Measurements from ENCODE around the gene PSMD3. TPM values are rescaled to one million over a fixed set of nuclear protein-coding genes. Genes with fewer than 3 reads are reported as not detected.

PSMD3 gene
- total and polyA plus RNA-seq, 10 donors: 35.6 to 70.6 (median 61.3) TPM

DNA sequence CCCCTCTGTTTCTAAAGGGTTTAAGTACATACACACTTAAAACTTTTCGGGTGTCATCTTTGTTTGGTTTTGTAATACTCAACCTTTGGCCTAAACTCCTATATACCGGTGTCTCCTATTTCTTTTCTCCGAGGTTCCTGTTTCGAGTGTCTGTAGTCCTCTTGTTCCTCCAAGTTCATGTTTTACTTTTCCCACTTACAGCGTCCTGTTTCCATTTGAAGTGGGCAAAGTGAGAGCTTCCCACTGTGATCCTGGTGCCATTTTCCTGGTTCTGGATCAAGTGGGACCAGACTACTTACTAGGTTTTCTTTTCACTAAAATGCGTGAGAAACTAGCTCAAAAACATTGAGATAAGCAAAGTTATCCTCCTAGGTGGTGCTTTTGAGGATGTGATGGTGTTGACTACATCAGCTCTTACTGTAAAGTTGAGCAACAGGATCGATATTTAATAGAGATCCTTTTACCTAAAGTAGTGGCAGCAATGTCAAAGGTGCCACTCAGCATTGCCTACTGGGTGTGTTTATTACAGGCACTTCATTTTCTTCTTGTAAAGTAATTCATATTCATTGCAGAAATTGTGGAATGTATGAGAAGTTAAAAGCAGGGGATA is 1.3 kb downstream of the PSMD3 start:
- intact Hi-C loops (cut with DNase I; ENCODE audit: low total_unique reads): no loop called here
- Histone ChIP-seq H3K4me3 (peak overlapping the region; percentile 67 to 95 (median 87)), H3K4me1 (peaks cover 17 to 57% (median 34%) of the 10 kb centered on the region in 6 donors), H3K36me3 (peaks cover 3 to 35% (median 29%) of the 10 kb centered on the region in 6 donors), H3K27me3 (replicated peaks in 1 of 7) (no peaks in the 10 kb centered on the region), H3K27ac (peak overlapping the region in 6 of 8 donors; percentile 17 to 98 (median 95)), H3K9me3 (no peaks in the 10 kb centered on the region)
- TF ChIP-seq, protein P1, sequence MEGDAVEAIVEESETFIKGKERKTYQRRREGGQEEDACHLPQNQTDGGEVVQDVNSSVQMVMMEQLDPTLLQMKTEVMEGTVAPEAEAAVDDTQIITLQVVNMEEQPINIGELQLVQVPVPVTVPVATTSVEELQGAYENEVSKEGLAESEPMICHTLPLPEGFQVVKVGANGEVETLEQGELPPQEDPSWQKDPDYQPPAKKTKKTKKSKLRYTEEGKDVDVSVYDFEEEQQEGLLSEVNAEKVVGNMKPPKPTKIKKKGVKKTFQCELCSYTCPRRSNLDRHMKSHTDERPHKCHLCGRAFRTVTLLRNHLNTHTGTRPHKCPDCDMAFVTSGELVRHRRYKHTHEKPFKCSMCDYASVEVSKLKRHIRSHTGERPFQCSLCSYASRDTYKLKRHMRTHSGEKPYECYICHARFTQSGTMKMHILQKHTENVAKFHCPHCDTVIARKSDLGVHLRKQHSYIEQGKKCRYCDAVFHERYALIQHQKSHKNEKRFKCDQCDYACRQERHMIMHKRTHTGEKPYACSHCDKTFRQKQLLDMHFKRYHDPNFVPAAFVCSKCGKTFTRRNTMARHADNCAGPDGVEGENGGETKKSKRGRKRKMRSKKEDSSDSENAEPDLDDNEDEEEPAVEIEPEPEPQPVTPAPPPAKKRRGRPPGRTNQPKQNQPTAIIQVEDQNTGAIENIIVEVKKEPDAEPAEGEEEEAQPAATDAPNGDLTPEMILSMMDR (IDR thresholded peaks at IDR 0.05 in 8 of 11, conservative IDR thresholded peaks at IDR 0.05 in 3 of 11): no peak
- TF ChIP-seq POLR2A (IDR thresholded peaks at IDR 0.05) (no peak), POLR2AphosphoS5 (IDR thresholded peaks at IDR 0.05) (no peak)
- WGBS, 5 donors: 11 to 21% (median 13%) methylated on average over 7 of the region's 7 CpGs
- DNase-seq: no peak

DNA sequence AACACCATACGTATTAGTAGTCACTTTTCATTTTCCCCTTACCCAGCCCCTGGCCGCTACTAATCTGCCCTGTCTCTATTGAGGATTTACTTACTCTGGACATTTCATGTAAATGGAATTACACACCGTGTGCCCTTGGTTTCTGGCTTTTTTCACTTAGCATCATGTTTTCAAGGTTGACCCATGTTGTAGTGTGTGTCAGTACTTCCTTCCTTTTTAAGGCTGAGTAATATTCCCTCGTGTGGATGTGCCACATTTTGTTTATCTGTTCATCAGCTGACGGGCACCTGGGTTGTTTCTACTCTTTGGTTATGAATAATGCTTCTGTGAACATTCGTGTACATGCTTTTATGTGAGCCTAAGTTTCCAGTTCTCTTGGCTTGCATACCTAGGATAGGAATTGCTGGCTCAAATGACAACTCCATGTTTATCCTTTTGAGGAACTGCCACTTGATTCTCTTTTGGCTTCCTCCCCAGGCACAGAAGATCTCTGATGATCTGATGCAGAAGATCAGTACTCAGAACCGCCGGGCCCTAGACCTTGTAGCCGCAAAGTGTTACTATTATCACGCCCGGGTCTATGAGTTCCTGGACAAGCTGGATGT is 7.7 kb downstream of the PSMD3 start:
- Histone ChIP-seq H3K9me3 (no peaks in the 10 kb centered on the region), H3K4me1 (peaks cover 0 to 34% (median 3%) of the 10 kb centered on the region in 6 donors), H3K36me3 (peaks cover 13 to 99% (median 92%) of the 10 kb centered on the region in 6 donors), H3K4me3 (no peak overlapping the region), H3K27ac (peak overlapping the region in 1 of 8 donors; percentile 1), H3K27me3 (replicated peaks in 1 of 7) (no peaks in the 10 kb centered on the region)
- intact Hi-C loops (cut with DNase I; ENCODE audit: low total_unique reads): no loop called here
- TF ChIP-seq, protein P1 (IDR thresholded peaks at IDR 0.05 in 8 of 11, conservative IDR thresholded peaks at IDR 0.05 in 3 of 11): no peak
- TF ChIP-seq POLR2A (IDR thresholded peaks at IDR 0.05) (no peak), POLR2AphosphoS5 (IDR thresholded peaks at IDR 0.05) (no peak)
- DNase-seq: no peak
- 83 to 91% (median 86%) methylated on average over 11 of the region's 11 CpGs for WGBS, 5 donors

DNA sequence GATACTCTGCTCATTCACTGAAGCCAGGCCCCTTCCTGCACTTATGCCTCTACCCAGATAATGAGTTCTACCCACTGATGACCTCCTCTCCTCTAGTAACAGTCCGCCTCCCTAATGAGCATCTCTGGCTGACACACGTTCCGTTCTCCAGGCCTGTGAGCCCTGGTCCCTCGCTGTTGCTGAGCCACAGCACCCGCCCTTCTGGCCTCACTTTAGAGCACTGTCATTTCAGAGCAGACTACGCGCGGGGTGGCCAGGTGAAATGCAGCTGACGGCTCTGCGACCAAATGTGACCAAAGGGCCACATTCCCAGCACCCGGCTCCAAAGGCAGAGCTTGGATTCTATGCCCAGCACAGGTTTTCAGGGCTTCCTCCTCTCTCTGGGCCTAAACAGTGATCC is 13.8 kb downstream of the PSMD3 start:
- TF ChIP-seq POLR2AphosphoS5 (IDR thresholded peaks at IDR 0.05): no peak
- TF ChIP-seq, protein P1 (IDR thresholded peaks at IDR 0.05 in 8 of 11, conservative IDR thresholded peaks at IDR 0.05 in 3 of 11): no peak
- TF ChIP-seq POLR2A (IDR thresholded peaks at IDR 0.05): no peak
- peaks cover 0 to 10% (median 0%) of the 10 kb centered on the region in 6 donors for H3K4me1 ChIP-seq
- no peak overlapping the region for H3K27ac ChIP-seq
- no peak for DNase-seq
- H3K27me3 ChIP-seq (replicated peaks in 1 of 7): no peaks in the 10 kb centered on the region
- peaks cover 15 to 97% (median 92%) of the 10 kb centered on the region in 6 donors for H3K36me3 ChIP-seq
- H3K9me3 ChIP-seq: no peaks in the 10 kb centered on the region
- intact Hi-C loops (cut with DNase I; ENCODE audit: low total_unique reads): no loop called here
- WGBS, 5 donors: 91 to 97% (median 95%) methylated on average over 7 to 11 of the region's 11 CpGs
- H3K4me3 ChIP-seq: no peak overlapping the region

DNA sequence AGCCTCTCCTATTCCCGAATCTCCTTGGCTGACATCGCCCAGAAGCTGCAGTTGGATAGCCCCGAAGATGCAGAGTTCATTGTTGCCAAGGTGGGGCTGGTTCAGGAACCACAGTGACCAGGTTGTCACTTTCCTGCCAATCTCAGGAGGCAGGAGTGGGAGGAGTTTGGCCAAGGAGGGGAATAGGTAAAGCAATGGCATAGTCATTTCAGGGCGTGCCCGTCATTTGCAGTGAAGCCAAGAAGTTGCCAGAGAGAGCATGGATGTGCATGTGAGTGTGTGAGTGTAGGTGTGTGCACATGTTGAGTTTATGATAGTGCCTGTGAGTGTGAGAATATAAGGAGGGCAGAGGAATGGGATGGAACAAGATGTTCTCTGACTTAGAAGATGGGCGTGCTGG is 14.8 kb downstream of the PSMD3 start:
- Histone ChIP-seq H3K4me1 (peaks cover 0 to 10% (median 0%) of the 10 kb centered on the region in 6 donors), H3K27me3 (replicated peaks in 1 of 7) (no peaks in the 10 kb centered on the region), H3K4me3 (no peak overlapping the region), H3K9me3 (no peaks in the 10 kb centered on the region), H3K27ac (no peak overlapping the region), H3K36me3 (peaks cover 8 to 87% (median 82%) of the 10 kb centered on the region in 6 donors)
- WGBS, 5 donors: 95 to 98% (median 97%) methylated on average over 6 of the region's 6 CpGs
- TF ChIP-seq POLR2AphosphoS5 (IDR thresholded peaks at IDR 0.05) (peak in 1 of 3 donors; percentile 11), POLR2A (IDR thresholded peaks at IDR 0.05) (no peak)
- TF ChIP-seq, protein P1 (IDR thresholded peaks at IDR 0.05 in 8 of 11, conservative IDR thresholded peaks at IDR 0.05 in 3 of 11): no peak
- intact Hi-C loops (cut with DNase I; ENCODE audit: low total_unique reads): no loop called here
- DNase-seq: no peak
